OCI-LY1 (cell line): ENCODE results near the gene MMP2.

Source experiments
- H2AFZ ChIP-seq: fragments of 200-600 bp; sonication (generic), shearing (Covaris generic); 2 replicates; pipeline ENCODE4 v1.6.0; 2014; ENCODE audit warnings: antibody characterized with exemption, mild to moderate bottlenecking, low read length
- H3F3A ChIP-seq: fragments of 200-600 bp; sonication (generic), shearing (Covaris generic); 2 replicates; pipeline ENCODE4 v1.6.0; 2014; ENCODE audit warnings: mild to moderate bottlenecking, antibody characterized with exemption, low read length, moderate library complexity; ENCODE audit not compliant: insufficient read depth
- H3K27ac ChIP-seq: fragments of 200-600 bp; sonication (generic); 2 replicates; pipeline ENCODE4 v1.5.1; 2014; ENCODE audit warnings: low read length, mixed run types, mild to moderate bottlenecking, low read depth; ENCODE audit not compliant: poor library complexity, severe bottlenecking
- H3K27me3 ChIP-seq: fragments of 200-600 bp; sonication (generic); 2 replicates; pipeline ENCODE4 v1.6.0; 2014; ENCODE audit warnings: antibody characterized with exemption, mild to moderate bottlenecking, low read length, moderate library complexity; ENCODE audit not compliant: insufficient read depth
- H3K36me3 ChIP-seq: fragments of 200-600 bp; sonication (generic); 2 replicates; pipeline ENCODE4 v1.6.1; 2014; ENCODE audit warnings: mild to moderate bottlenecking, antibody characterized with exemption, low read length, moderate library complexity, mixed read lengths; ENCODE audit not compliant: insufficient read depth
- H3K4me1 ChIP-seq: fragments of 200-600 bp; sonication (generic); 2 replicates; pipeline ENCODE4 v1.5.1; 2014; ENCODE audit warnings: mild to moderate bottlenecking, low read length, moderate library complexity; ENCODE audit not compliant: insufficient read depth, severe bottlenecking
- H3K4me2 ChIP-seq: fragments of 200-600 bp; sonication (generic), shearing (Covaris generic); 2 replicates; pipeline ENCODE4 v1.6.1; 2014; ENCODE audit warnings: low read length
- H3K4me3 ChIP-seq: fragments of 200-600 bp; sonication (generic); 2 replicates; pipeline ENCODE4 v1.5.1; 2014; ENCODE audit warnings: low read length, low read depth, mild to moderate bottlenecking, mixed read lengths; ENCODE audit not compliant: poor library complexity, severe bottlenecking
- H3K79me2 ChIP-seq: fragments of 200-600 bp; shearing (Covaris generic); 2 replicates; pipeline ENCODE4 v1.6.1; 2016; ENCODE audit warnings: mixed run types, low read length, mixed read lengths; ENCODE audit not compliant: insufficient read depth
- H3K9ac ChIP-seq: fragments of 200-600 bp; sonication (generic), shearing (Covaris generic); 2 replicates; pipeline ENCODE4 v1.6.1; 2014; ENCODE audit warnings: mild to moderate bottlenecking, low read length, mixed read lengths
- H3K9me2 ChIP-seq: fragments of 200-600 bp; sonication (generic), shearing (Covaris generic); 2 replicates; pipeline ENCODE4 v1.6.1; 2014; ENCODE audit warnings: low read depth, mild to moderate bottlenecking, low read length, mixed read lengths
- H3K9me3 ChIP-seq: fragments of 200-600 bp; shearing (Covaris generic); 2 replicates; pipeline ENCODE4 v1.6.1; 2014; ENCODE audit warnings: low read length, mixed read lengths
- H4K20me1 ChIP-seq: fragments of 200-600 bp; sonication (generic), shearing (Covaris generic); 2 replicates; pipeline ENCODE4 v1.6.0; 2016; ENCODE audit warnings: mild to moderate bottlenecking, low read length; ENCODE audit not compliant: insufficient read depth
- EZH2 ChIP-seq: fragments of 200-600 bp; sonication (generic), shearing (Covaris generic); IDR thresholded peaks from 2 replicates; pipeline ENCODE4 v1.8.0; 2017; ENCODE audit warnings: borderline replicate concordance, mixed run types, mild to moderate bottlenecking, antibody characterized with exemption, low read length, moderate library complexity, mixed read lengths
- TF ChIP-seq, protein P1 (sequence below): fragments of 200-600 bp; sonication (generic), shearing (Covaris generic); IDR thresholded peaks from 2 replicates; pipeline ENCODE4 v1.5.1; 2017; ENCODE audit warnings: mild to moderate bottlenecking, antibody characterized with exemption, low read length, moderate library complexity, mixed read lengths

Gene MMP2

DNA sequence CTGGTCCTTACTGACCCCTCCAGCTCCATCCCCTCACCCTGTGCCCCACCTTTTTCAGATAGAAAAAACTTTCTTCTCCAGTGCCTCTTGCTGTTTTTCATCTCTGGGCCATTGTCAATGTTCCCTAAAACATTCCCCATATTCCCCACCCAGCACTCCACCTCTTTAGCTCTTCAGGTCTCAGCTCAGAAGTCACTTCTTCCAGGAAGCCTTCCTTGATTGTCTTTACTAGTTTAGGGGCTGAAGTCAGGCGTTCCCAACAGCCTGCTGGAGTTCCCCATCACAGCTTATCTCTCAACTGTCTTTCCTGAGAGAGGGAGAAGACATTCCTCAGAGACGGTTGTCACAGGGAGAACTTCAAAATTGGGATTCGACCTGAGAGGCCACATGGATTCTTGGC is 1.3 kb upstream of the MMP2 start:
- Histone ChIP-seq H2AFZ (no peak overlapping the region), H4K20me1 (no peaks in the 10 kb centered on the region), H3K27ac (no peak overlapping the region), H3K4me1 (no peaks in the 10 kb centered on the region), H3K9me2 (no peaks in the 10 kb centered on the region), H3K9ac (no peak overlapping the region), H3K4me2 (no peak overlapping the region), H3K36me3 (no peaks in the 10 kb centered on the region), H3K79me2 (no peaks in the 10 kb centered on the region), H3K27me3 (no peaks in the 10 kb centered on the region), H3K9me3 (no peaks in the 10 kb centered on the region), H3F3A (no peaks in the 10 kb centered on the region), H3K4me3 (no peak overlapping the region)
- TF ChIP-seq, protein P1, sequence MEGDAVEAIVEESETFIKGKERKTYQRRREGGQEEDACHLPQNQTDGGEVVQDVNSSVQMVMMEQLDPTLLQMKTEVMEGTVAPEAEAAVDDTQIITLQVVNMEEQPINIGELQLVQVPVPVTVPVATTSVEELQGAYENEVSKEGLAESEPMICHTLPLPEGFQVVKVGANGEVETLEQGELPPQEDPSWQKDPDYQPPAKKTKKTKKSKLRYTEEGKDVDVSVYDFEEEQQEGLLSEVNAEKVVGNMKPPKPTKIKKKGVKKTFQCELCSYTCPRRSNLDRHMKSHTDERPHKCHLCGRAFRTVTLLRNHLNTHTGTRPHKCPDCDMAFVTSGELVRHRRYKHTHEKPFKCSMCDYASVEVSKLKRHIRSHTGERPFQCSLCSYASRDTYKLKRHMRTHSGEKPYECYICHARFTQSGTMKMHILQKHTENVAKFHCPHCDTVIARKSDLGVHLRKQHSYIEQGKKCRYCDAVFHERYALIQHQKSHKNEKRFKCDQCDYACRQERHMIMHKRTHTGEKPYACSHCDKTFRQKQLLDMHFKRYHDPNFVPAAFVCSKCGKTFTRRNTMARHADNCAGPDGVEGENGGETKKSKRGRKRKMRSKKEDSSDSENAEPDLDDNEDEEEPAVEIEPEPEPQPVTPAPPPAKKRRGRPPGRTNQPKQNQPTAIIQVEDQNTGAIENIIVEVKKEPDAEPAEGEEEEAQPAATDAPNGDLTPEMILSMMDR, result no peak
- TF ChIP-seq EZH2, result no peak

DNA sequence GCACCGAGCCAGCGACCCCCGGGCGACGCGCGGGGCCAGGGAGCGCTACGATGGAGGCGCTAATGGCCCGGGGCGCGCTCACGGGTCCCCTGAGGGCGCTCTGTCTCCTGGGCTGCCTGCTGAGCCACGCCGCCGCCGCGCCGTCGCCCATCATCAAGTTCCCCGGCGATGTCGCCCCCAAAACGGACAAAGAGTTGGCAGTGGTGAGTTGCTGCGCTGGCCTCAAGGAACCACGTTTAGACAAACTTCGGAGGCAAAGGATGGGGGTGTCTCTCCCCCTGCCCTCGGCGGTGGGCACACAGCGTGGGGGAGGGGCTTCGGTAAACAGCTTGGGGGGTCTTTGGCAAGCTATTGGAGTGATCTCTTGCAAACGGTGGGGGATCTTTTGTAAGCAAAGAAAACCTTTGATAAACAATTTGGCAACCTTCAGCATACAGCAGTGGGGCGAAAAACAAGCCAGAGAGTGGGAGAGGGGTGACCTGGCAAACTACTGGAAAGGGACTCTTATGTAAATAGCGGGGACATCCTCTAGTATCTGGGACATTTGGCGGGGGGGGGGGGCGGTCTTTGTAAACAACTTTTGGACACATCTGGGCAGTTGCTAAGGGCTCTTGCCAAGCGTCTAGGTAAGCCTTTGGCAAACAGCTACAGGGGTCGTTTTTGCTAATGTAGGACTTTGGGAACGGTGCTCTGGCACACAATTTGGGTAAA is 587 bp downstream of the MMP2 start:
- H3K9ac ChIP-seq, result no peak overlapping the region
- H3K4me3 ChIP-seq, result no peak overlapping the region
- H2AFZ ChIP-seq, result no peak overlapping the region
- no peaks in the 10 kb centered on the region for H3K36me3 ChIP-seq
- no peaks in the 10 kb centered on the region for H3F3A ChIP-seq
- H3K27me3 ChIP-seq, result no peaks in the 10 kb centered on the region
- no peaks in the 10 kb centered on the region for H3K79me2 ChIP-seq
- no peaks in the 10 kb centered on the region for H3K4me1 ChIP-seq
- H3K9me3 ChIP-seq, result no peaks in the 10 kb centered on the region
- H4K20me1 ChIP-seq, result no peaks in the 10 kb centered on the region
- no peak for TF ChIP-seq EZH2
- TF ChIP-seq, protein P1, result no peak
- no peaks in the 10 kb centered on the region for H3K9me2 ChIP-seq
- H3K4me2 ChIP-seq, result no peak overlapping the region
- no peak overlapping the region for H3K27ac ChIP-seq

DNA sequence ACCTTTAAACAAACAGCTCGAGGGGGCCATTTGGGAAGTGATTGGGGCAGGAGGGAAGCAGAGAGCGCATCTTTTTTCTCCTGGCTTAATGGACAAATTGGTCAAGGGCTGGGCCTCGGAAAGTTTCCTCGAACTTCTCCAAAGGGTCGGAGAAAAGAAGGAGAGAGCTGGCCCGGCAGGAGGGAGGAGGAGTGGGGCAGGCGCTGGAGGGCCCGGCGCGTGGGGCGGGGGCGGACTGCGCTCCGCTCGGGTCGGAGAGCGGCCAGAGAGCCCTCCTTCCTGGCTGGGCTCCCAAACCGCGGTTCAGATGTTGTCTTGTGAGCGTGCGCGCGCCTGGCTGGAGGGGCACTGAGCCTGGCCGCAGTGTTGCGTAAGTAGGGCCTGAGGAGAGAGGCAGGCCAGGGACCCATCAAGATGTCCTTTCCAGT is 1.2 kb downstream of the MMP2 start:
- Histone ChIP-seq H3K4me2 (no peak overlapping the region), H4K20me1 (no peaks in the 10 kb centered on the region), H3K79me2 (no peaks in the 10 kb centered on the region), H3K4me1 (no peaks in the 10 kb centered on the region), H3K9ac (no peak overlapping the region), H3K27ac (no peak overlapping the region), H3K36me3 (no peaks in the 10 kb centered on the region), H3K27me3 (no peaks in the 10 kb centered on the region), H3K4me3 (no peak overlapping the region), H2AFZ (no peak overlapping the region), H3K9me3 (no peaks in the 10 kb centered on the region), H3F3A (no peaks in the 10 kb centered on the region), H3K9me2 (no peaks in the 10 kb centered on the region)
- TF ChIP-seq, protein P1, result no peak
- TF ChIP-seq EZH2, result no peak
